ENCODE measurements around the gene CHST11.

- no peak for TF ChIP-seq POLR2A (IDR thresholded peaks at IDR 0.05; ENCODE audit: low read length)
- TF ChIP-seq GATA1 (IDR thresholded peaks at IDR 0.05; ENCODE audit: low read depth, low read length): no peak
These were observed 147.6 kb downstream of the CHST11 start for GRCh38 chr12:104604070-104604994.
